KOPT-K1 (cell line): ENCODE results near the gene CLEC9A.

Source experiments
- H3K27ac ChIP-seq: fragments of 200-600 bp; sonication (generic); 2 replicates; pipeline ENCODE4 v1.5.1; 2016; ENCODE audit warnings: antibody characterized with exemption, mild to moderate bottlenecking, low read depth, low read length; ENCODE audit not compliant: poor library complexity, severe bottlenecking
- H3K36me3 ChIP-seq: fragments of 200-600 bp; sonication (generic); 2 replicates; pipeline ENCODE4 v1.5.1; 2017; ENCODE audit warnings: antibody characterized with exemption, mild to moderate bottlenecking, low read length, moderate library complexity; ENCODE audit not compliant: insufficient read depth
- H3K9me3 ChIP-seq: fragments of 200-600 bp; sonication (generic); 2 replicates; pipeline ENCODE4 v1.5.1; 2017; ENCODE audit warnings: antibody characterized with exemption, low read length, mild to moderate bottlenecking; ENCODE audit not compliant: insufficient read depth, poor library complexity, severe bottlenecking

CLEC9A gene

GRCh38 chr12:10033783-10034545 lies 3.5 kb downstream of the CLEC9A start:
- no peak overlapping the region for H3K27ac ChIP-seq
- no peaks in the 10 kb centered on the region for H3K36me3 ChIP-seq
- H3K9me3 ChIP-seq = no peaks in the 10 kb centered on the region

GRCh38 chr12:10042167-10042566 lies 11.7 kb downstream of the CLEC9A start:
- no peak overlapping the region for H3K27ac ChIP-seq
- no peaks in the 10 kb centered on the region for H3K9me3 ChIP-seq
- H3K36me3 ChIP-seq = no peaks in the 10 kb centered on the region

- Histone ChIP-seq H3K9me3 (no peaks in the 10 kb centered on the region), H3K27ac (no peak overlapping the region), H3K36me3 (no peaks in the 10 kb centered on the region)
Measured at GRCh38 chr12:10048526-10048925, 18.0 kb downstream of the CLEC9A start.

- Histone ChIP-seq H3K9me3 (no peaks in the 10 kb centered on the region), H3K27ac (peak overlapping the region; percentile 6), H3K36me3 (no peaks in the 10 kb centered on the region)
Measured at GRCh38 chr12:10052193-10052913, 21.9 kb downstream of the CLEC9A start.

DNA sequence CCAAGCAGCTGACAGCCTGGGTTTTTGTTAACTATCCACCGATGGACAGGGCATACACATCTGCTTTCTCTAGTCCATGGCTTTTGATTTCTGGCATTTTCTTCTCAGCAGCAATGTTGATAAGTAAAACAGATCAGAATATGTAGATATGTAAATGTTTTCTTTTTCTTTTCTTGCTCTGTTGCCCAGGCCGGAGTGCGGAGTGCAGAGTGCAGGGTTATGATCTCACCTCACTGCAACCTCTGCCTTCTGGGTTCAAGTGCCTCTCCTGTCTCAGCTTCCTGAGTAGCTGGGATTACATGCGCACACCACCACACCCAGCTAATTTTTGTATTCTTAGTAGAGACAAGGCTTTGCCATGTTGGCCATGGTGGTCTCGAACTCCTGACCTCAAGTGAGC lies 27.9 kb downstream of the CLEC9A start:
- Histone ChIP-seq H3K9me3 (no peaks in the 10 kb centered on the region), H3K27ac (no peak overlapping the region), H3K36me3 (no peaks in the 10 kb centered on the region)

DNA sequence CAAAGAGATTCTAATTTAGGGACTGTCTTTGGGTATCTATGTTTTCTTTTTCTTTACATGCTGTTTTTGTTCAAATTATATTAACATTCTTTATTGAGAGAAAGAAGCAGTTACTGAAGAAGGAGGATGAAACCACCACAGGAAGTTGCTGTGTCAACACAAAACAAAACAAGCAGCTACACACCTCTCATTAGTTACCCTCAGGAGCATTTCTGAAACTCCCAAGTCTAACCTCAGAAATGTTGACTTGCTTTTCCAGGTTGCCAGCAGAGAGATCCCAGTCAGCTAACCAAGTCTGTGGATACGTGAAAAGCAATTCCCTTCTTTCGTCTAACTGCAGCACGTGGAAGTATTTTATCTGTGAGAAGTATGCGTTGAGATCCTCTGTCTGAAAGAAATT lies 34.8 kb downstream of the CLEC9A start:
- Histone ChIP-seq H3K9me3 (no peaks in the 10 kb centered on the region), H3K27ac (no peak overlapping the region)

GRCh38 chr12:10067264-10067663 lies 36.8 kb downstream of the CLEC9A start:
- H3K9me3 ChIP-seq = no peaks in the 10 kb centered on the region
- H3K27ac ChIP-seq = no peak overlapping the region
- H3K36me3 ChIP-seq = no peaks in the 10 kb centered on the region

More for the DNA sequence above, 34.8 kb downstream of the CLEC9A start:
- no peaks in the 10 kb centered on the region for H3K36me3 ChIP-seq

- H3K27ac ChIP-seq = no peak overlapping the region
- H3K9me3 ChIP-seq = no peaks in the 10 kb centered on the region
- H3K36me3 ChIP-seq = no peaks in the 10 kb centered on the region
Measured at GRCh38 chr12:10067942-10068341, 37.5 kb downstream of the CLEC9A start.

GRCh38 chr12:10068644-10069043 lies 38.2 kb downstream of the CLEC9A start:
- Histone ChIP-seq H3K27ac (no peak overlapping the region), H3K9me3 (no peaks in the 10 kb centered on the region), H3K36me3 (no peaks in the 10 kb centered on the region)

GRCh38 chr12:10069099-10069498 lies 38.6 kb downstream of the CLEC9A start:
- Histone ChIP-seq H3K9me3 (no peaks in the 10 kb centered on the region), H3K27ac (no peak overlapping the region), H3K36me3 (no peaks in the 10 kb centered on the region)

- Histone ChIP-seq H3K27ac (no peak overlapping the region), H3K36me3 (no peaks in the 10 kb centered on the region), H3K9me3 (no peaks in the 10 kb centered on the region)
Measured at GRCh38 chr12:10069976-10070375, 39.5 kb downstream of the CLEC9A start.

- Histone ChIP-seq H3K36me3 (no peaks in the 10 kb centered on the region), H3K9me3 (no peaks in the 10 kb centered on the region), H3K27ac (no peak overlapping the region)
Measured at GRCh38 chr12:10070380-10070779, 39.9 kb downstream of the CLEC9A start.

- Histone ChIP-seq H3K9me3 (no peaks in the 10 kb centered on the region), H3K36me3 (no peaks in the 10 kb centered on the region), H3K27ac (no peak overlapping the region)
Measured at GRCh38 chr12:10072131-10072530, 41.6 kb downstream of the CLEC9A start.

DNA sequence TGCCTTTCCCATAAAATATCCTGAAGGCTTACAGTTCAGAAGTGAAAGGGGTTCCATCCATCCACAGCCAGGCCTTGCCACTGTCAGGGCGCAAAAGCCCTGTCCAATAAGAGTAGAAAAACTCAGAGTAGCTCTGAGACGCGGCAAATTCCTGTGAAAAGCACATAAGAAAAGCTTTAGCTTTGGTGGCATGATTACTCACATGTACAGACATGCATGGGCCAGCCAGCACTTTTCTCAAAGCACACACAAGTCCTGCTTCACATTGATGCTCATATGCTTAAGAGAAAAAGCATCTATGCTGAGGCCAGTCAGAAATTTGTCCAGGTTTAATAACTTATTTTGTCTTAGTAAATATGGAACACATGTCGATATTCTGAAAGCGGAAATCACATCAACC lies 42.8 kb downstream of the CLEC9A start:
- H3K36me3 ChIP-seq = no peaks in the 10 kb centered on the region
- H3K9me3 ChIP-seq = no peaks in the 10 kb centered on the region
- no peak overlapping the region for H3K27ac ChIP-seq

GRCh38 chr12:10075451-10075850 lies 45.0 kb downstream of the CLEC9A start:
- Histone ChIP-seq H3K27ac (no peak overlapping the region), H3K9me3 (peaks cover 6% of the 10 kb centered on the region), H3K36me3 (no peaks in the 10 kb centered on the region)
